ENCODE measurements around the gene C6.

DNA sequence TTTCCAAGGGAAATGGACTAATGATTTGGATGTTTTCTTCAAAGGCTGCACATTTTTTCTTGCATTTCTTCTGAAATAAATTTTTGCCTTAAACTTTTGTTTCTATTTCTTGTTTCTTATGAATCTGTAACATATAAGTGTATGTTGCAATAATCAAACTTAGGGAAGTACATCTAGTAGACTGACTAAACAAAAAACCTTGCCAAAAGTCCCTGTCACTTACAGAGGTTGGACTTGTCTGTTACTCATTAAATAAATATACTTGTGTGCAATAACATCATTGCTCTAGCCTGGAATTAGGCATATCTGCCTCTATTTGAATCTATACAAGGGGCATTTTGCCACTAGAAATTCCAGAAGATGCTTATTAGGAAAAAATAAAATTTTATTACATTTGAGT is 56.6 kb downstream of the C6 start:
- TF ChIP-seq EZH2 (IDR thresholded peaks at IDR 0.05) (no peak), POLR2AphosphoS5 (IDR thresholded peaks at IDR 0.05; ENCODE audit: borderline replicate concordance, low read depth, low read length) (no peak), FOXP2 (optimal IDR thresholded peaks at IDR 0.05; ENCODE audit: control extremely low read depth, extremely low read length, insufficient read depth) (no peak)

Data from SK-N-MC (cell line).